BJ (cell line): ENCODE data around the gene SLC26A1. TPM values are rescaled to one million over a fixed set of nuclear protein-coding genes. Genes with fewer than 3 reads are reported as not detected.

ENCODE experiments used
- CTCF ChIA-PET: fragments of 350-600 bp; formaldehyde crosslinking; extraction: SDS; loops from one replicate; lab custom pipeline; 2021; ENCODE audit warnings: antibody characterized with exemption, inconsistent platforms; lab: Yijun Ruan, JAX
- POLR2A ChIA-PET: fragments of 300-600 bp; sonication (Branson Sonifier 250); formaldehyde crosslinking; extraction: SDS; loops from one replicate; lab custom pipeline; 2021; ENCODE audit warnings: antibody characterized with exemption; lab: Charles Lee
- DNase-seq: peaks from one replicate; pipeline ENCODE4 v3.0.0-alpha.2; 2011; ENCODE audit warnings: low read depth
- H3K27me3 ChIP-seq: 2 replicates; pipeline ENCODE4 v1.6.0; 2011; ENCODE audit warnings: low read length; ENCODE audit not compliant: control insufficient read depth, insufficient read depth
- H3K36me3 ChIP-seq: 2 replicates; pipeline ENCODE4 v1.5.1; 2011; ENCODE audit warnings: low read length; ENCODE audit not compliant: control insufficient read depth, insufficient read depth
- H3K4me3 ChIP-seq: 2 replicates; pipeline ENCODE4 v1.5.1; 2011; ENCODE audit warnings: low read depth, mild to moderate bottlenecking, control low read depth, low read length
- CTCF ChIP-seq: IDR thresholded peaks from 2 replicates; pipeline ENCODE4 v1.5.1; 2011; ENCODE audit warnings: low read depth, mild to moderate bottlenecking, control low read depth, inconsistent platforms, low read length, moderate library complexity; ENCODE audit not compliant: insufficient read depth
- polyA plus RNA-seq: library from polyadenylated mRNA; depleted of rRNA; stranded (reverse); fragments of >200 nt; gene quantifications from 2 replicates; pipeline ENCODE4 v1.2.3, GENCODE V29; 2011

The SLC26A1 gene
- polyA plus RNA-seq, 1 experiment, result not detected

GRCh38 chr4:989722-990471 lies 3.3 kb downstream of the SLC26A1 start:
- CTCF ChIA-PET, result no interaction called here
- TF ChIP-seq CTCF, result no peak
- no peak for DNase-seq
- Histone ChIP-seq H3K4me3 (no peak overlapping the region), H3K36me3 (peaks cover 4% of the 10 kb centered on the region), H3K27me3 (no peaks in the 10 kb centered on the region)
- POLR2A ChIA-PET, result no interaction called here

GRCh38 chr4:988726-989721 lies 4.2 kb downstream of the SLC26A1 start:
- ChIA-PET POLR2A (no interaction called here), CTCF (no interaction called here)
- TF ChIP-seq CTCF, result no peak
- H3K36me3 ChIP-seq, result peaks cover 4% of the 10 kb centered on the region
- DNase-seq, result no peak
- no peaks in the 10 kb centered on the region for H3K27me3 ChIP-seq
- H3K4me3 ChIP-seq, result no peak overlapping the region

- peaks cover 4% of the 10 kb centered on the region for H3K36me3 ChIP-seq
- CTCF ChIA-PET, result interaction anchor here (0.8 to 2.5 kb wide), 7 partner anchors 11 to 302 kb away, joined by 3 to 15 read pairs (median 3); no protein-coding TSS in a partner anchor
- no peak for TF ChIP-seq CTCF
- no peak for DNase-seq
- H3K27me3 ChIP-seq, result no peaks in the 10 kb centered on the region
- POLR2A ChIA-PET, result no interaction called here
- peak overlapping the region; percentile 50 for H3K4me3 ChIP-seq
Observed at GRCh38 chr4:987624-988513, 5.3 kb downstream of the SLC26A1 start.

GRCh38 chr4:986879-987623 lies 6.2 kb downstream of the SLC26A1 start, which contains the start of gene IDUA:
TSS of gene IDUA (plus strand) at chr4:987044. CDS start at chr4:987085, 41 bp downstream.
- peaks cover 4% of the 10 kb centered on the region for H3K36me3 ChIP-seq
- CTCF ChIA-PET, result interaction anchor here (0.8 to 2.5 kb wide), 7 partner anchors 12 to 301 kb away, joined by 3 to 15 read pairs (median 3); no protein-coding TSS in a partner anchor
- POLR2A ChIA-PET, result interaction anchor here (0.6 kb wide), 1 partner anchor 66 kb away, joined by 7 read pairs; no protein-coding TSS in a partner anchor
- peak within 1 kb of the TSS; percentile 50 for H3K4me3 ChIP-seq
- peak; percentile 60 for TF ChIP-seq CTCF
- no peak for DNase-seq
- H3K27me3 ChIP-seq, result no peaks in the 10 kb centered on the region
